NCI-H1930 (cell line): ENCODE results near the gene MTHFD2.

Experiments
- DNase-seq, 2 experiments: peaks; one replicate each; lab custom pipeline; 2025; lab: John Stamatoyannopoulos, UW

MTHFD2 gene

GRCh38 chr2:74267068-74267467 lies 68.7 kb downstream of the MTHFD2 start:
- no peak for DNase-seq
